LoVo (cell line): ENCODE data around the gene GDPGP1.
"Not testable (repeated sequence)": the region's sequence is repeated elsewhere in the genome, so short reads cannot be mapped to it uniquely, and the experiment has no call there.

Experiments
- DNase-seq: peaks from one replicate; pipeline ENCODE4 v3.0.0-alpha.2; 2016; ENCODE audit warnings: low spot score

Gene GDPGP1

DNA sequence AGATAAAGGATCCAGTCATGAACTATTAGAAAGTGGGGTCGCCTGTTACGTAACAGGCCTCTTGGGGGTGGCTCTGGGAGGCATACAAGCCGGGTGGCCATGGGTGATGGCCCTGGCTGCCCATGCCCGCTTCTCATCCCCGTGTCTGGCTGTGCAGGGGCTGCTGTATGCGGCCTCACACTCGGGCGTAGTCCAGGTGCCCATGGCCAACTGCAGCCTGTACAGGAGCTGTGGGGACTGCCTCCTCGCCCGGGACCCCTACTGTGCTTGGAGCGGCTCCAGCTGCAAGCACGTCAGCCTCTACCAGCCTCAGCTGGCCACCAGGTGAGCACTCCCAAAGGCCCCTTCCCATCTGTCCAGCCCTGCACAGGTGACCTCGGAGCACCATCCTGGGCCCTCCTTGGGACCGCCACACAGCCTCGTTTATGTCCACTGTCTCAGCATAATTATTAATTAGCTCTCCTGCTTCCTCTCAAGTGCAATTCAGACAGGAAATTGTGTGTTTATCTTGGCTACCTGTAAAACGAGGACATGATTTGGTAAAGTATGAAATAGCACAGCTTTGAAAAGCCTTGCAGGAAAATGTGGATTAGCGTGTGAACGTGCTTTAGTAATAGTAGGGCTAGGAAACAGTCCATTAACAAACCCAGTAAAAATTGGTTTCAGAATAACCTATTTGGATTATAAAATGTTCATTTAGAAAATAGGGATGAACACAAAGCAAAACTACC, 8.3 kb upstream of the GDPGP1 start:
- DNase-seq: no peak

DNA sequence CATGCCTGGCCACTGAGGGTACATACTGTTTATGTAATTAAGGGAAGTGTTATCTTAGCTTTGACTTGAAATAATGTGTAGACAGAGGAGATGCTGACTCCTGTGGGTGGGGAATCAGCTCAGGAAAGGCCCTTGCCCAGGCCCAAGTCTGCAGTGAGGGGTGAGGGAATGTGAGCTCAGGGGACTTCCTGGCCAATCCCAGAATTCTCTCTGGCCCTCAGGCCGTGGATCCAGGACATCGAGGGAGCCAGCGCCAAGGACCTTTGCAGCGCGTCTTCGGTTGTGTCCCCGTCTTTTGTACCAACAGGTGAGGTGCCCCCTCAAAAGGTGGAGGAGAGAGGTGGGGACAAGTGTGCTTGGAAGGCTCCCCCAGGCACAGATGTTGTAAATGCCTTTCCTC, 6.7 kb upstream of the GDPGP1 start:
- DNase-seq: no peak

DNA sequence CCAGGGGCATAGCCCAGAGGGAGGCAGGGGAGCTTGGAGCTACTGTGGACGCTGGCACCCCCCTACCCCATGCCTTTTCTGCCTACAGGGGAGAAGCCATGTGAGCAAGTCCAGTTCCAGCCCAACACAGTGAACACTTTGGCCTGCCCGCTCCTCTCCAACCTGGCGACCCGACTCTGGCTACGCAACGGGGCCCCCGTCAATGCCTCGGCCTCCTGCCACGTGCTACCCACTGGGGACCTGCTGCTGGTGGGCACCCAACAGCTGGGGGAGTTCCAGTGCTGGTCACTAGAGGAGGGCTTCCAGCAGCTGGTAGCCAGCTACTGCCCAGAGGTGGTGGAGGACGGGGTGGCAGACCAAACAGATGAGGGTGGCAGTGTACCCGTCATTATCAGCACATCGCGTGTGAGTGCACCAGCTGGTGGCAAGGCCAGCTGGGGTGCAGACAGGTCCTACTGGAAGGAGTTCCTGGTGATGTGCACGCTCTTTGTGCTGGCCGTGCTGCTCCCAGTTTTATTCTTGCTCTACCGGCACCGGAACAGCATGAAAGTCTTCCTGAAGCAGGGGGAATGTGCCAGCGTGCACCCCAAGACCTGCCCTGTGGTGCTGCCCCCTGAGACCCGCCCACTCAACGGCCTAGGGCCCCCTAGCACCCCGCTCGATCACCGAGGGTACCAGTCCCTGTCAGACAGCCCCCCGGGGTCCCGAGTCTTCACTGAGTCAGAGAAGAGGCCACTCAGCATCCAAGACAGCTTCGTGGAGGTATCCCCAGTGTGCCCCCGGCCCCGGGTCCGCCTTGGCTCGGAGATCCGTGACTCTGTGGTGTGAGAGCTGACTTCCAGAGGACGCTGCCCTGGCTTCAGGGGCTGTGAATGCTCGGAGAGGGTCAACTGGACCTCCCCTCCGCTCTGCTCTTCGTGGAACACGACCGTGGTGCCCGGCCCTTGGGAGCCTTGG, 5.9 kb upstream of the GDPGP1 start:
- DNase-seq: no peak

GRCh38 chr15:90228960-90229359, 5.0 kb upstream of the GDPGP1 start:
- DNase-seq: no peak

GRCh38 chr15:90230071-90230494, 3.9 kb upstream of the GDPGP1 start:
- no peak for DNase-seq

- no peak for DNase-seq
These were observed 3.4 kb upstream of the GDPGP1 start for GRCh38 chr15:90230610-90231009.

DNA sequence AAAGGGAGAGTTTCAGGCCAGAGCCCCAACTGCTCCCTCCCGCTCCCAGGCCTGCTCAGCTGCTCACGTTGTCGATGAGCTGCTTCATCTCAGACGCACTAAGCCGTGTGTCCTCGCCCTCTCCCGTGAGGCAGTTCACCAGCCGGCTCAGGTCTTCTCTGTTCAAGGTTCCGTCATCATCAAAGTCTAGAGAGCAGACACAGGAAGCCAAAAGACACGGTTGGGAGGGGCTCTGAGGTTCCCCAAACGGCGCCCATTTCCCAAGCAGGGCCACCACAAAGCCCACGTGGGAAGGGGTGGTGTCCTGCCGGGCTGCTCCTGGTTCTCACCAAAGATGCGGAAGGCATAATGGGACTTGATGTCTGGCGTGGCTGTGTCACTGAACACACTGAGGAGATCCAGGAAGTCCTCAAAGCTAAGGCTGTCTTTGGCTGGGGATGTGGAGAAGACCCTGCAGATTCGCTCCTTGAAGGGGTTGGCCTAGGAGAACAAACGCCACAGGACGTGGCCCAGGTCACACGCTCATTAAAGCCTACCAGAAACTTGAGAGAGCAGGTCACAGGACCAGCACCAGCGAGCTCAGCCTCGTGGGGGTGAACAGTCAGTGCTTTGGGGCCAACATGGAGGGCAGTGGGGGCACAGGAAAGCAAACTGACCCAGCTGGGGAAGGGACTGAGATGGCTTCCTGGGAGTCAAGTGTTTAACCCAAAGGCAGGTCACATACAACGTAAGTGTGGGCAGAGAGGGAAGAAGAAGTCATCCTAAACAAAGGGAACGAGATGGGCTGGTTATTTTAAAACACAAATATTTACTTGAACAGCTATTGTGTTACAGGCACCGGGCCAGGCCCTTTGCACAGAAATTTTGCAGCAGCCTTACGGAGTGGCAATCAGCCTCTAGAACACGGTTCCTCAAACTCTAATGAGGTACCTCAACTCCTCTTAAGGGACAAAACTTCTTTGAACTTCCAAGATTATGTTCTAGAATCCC, 2.7 kb upstream of the GDPGP1 start:
- DNase-seq: no peak

DNA sequence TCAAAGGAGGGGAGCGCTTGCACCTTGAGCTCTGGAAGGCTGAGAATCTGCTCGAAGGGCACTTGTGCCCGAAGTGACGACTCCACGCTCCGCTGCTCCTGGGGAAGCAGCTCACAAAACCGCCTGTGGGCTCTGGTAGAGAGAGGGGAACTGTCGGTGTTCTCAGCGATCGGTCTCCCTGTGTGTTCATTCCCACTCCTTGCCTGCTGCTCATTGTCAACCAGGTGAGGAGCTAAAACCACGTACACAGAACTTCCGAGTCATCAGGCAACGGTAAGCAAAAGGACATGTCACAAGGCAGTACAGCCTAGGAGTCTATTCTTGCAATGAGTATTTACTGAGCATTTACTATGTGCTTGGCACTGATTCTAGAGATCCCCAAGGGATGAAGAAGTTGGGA, 1.8 kb upstream of the GDPGP1 start:
- DNase-seq: no peak

DNA sequence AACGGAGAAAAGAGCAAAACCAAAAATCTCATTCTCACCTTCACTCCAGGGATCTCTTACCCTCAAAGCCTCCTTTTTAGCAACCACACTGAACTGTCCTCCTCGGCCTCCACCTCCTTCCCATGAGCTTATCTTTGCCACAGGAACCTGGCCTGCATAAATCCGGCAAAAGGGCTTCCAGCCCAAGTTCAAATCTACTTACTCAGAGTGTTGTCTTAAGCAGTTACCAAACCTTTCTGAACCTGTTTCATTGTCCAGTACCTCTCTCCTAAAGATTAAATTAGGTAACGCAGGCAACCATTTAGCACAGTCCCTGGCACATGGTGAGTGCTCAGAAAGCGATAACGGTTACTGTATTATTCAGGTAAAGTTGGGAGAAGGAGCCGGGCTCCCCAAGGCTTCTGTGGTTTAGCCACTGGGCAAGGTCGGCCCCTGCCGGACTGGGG, 1.0 kb upstream of the GDPGP1 start:
- no peak for DNase-seq

- peak; percentile 83 for DNase-seq
These were observed 468 bp upstream of the GDPGP1 start, which contains the start of gene CIB1 for GRCh38 chr15:90233387-90234095. CIB1 (minus strand) TSS chr15:90233941; CDS start chr15:90233885, 56 bp downstream.

DNA sequence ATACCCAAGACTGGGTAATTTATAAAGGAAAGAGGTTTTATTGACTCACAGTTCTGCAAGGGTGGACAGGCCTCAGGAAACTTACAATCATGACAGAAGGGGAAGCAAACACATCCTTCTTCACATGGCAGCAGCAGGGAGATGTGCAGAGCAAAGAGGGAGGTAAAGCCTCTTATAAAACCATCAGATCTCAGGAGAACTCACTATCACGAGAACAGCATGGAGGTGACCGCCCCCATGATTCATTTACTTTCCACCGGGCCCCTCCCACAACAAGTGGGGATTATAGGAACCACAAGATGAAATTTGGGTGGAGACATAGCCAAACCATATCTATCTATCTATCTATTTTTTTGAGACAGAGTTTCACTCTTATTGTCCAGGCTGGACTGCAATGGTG, 5.4 kb downstream of the GDPGP1 start:
- no peak for DNase-seq

- DNase-seq: no peak
These were observed 6.8 kb downstream of the GDPGP1 start for GRCh38 chr15:90240856-90241255.

DNA sequence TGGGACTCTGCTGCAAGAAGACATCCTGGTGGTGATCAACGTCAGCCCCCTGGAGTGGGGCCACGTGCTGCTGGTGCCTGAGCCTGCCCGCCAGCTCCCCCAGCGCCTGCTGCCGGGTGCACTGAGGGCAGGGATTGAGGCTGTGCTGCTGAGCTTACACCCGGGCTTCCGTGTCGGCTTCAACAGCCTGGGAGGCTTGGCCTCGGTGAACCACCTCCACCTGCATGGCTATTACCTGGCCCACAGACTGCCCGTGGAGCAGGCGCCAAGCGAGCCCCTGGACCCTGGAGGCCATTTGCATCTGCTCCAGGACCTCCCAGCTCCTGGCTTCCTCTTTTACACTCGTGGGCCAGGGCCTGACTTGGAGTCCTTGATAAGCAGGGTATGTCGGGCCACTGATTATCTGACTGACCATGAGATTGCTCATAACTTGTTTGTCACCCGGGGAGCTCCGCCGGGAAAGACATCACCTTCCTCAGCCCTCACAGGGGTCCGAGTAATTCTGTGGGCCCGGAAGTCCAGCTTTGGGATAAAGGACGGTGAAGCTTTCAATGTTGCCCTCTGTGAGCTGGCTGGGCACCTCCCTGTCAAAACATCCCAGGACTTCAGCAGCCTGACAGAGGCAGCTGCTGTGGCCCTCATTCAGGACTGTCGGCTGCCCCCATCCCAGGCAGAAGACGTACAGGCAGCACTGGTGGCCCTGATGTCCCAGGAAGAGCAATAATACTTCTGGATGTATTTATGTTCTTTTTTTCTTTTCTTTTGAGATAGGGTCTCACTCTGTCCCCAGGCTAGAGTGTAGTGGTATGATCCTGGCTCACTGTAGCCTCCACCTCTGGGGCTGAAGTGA, 7.6 kb downstream of the GDPGP1 start:
- no peak for DNase-seq

DNA sequence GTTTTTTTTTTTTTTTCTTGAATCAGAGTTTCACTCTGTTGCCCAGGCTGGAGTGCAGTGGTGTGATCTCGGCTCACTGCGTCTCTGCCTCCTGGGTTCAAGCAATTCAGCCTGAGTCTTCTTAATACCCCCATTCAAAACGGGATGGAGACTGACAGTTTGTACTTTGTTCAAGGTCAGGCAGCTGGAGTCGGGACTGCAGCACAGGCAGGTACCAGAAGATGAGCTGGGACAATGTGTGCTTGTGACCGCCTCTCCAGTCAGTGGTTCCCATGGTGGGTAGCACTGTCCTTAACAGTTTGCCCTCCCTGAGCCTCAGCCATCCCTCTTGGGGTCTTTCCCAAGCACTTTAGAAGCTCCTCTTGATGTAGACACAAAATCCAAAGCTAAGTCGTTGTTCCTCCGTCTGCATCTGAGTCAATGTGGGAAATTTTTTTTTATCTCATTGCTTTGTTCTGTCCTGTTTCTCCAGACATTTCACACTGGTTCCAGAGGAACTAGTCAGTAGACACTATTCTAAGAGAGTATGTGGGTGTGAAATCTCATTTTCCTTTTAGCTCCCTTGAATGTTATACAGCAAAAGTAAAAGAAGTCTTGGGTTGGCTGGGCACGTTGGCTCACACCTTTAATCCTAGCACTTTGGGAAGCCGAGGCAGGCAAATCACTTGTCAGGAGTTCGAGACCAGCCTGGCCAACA, 10.1 kb downstream of the GDPGP1 start:
- DNase-seq: no peak

GRCh38 chr15:90248789-90249202, 14.8 kb downstream of the GDPGP1 start:
- DNase-seq: no peak

DNA sequence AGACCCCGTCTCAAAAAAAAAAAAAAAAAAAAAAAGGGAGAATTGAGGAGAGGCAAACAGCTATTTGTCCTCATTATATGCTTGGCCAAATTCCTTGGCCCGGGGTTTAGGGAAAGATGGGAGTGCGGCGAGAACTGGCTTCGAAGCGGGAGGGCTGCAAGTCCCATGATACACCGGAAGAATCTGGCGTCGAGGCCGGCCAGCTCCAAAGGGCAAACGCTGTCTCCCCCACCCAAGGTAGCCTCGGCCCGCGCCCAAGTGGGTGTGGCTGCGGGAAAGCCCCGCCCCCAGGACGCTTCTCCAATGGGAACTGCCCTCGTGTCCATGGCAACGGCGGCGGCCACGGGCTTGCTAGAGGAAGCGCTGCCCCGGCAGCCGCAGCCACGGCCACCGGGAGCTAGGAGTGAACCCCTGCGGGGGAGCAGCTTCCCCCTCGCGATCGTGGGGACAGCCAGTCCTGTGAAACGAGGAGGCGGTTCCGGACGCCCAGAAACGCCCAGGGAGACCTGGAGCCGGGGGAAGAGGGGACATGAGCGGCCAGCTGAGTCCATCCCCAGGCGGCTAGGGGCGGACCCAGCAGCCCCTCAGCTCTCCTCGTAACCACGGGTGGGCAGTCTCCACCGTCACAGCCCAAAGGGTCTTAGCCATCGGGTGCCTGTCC, 15.3 kb downstream of the GDPGP1 start, which contains the start of gene TTLL13:
TSS of gene TTLL13 (plus strand) at position 354 of the 661 bp plus-strand sequence. CDS start 1,075 bp downstream, outside the sequence.
- DNase-seq: peak; percentile 90

- DNase-seq: no peak
These were observed 23.8 kb downstream of the GDPGP1 start for GRCh38 chr15:90257776-90258175.

GRCh38 chr15:90259524-90259923, 25.5 kb downstream of the GDPGP1 start:
- DNase-seq: no peak

DNA sequence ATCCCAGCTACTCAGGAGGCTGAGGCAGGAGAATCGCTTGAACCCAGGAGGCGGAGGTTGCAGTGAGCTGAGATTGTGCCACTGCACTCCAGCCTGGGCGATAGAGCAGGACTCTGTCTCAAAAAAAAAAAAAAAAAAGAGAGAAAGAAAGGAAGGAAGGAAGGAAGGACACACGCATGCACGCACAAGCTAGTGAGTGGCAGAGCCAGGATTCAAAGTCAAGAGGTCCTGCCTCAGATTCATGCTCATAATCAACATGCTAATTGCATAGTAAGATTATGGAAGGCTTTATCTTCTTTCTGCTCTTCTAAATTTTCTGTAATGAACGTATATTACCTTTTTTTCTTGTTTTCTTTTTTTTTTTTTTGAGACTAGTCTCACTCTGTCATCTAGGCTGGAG, 26.7 kb downstream of the GDPGP1 start:
- DNase-seq: not testable (repeated sequence)
